Posterior vena cava (tissue), 2 donors: ENCODE results near the gene RPS6KL1. TPM values are rescaled to one million over a fixed set of nuclear protein-coding genes. Genes with fewer than 3 reads are reported as not detected.
"Not testable (repeated sequence)": the region's sequence is repeated elsewhere in the genome, so short reads cannot be mapped to it uniquely, and the experiment has no call there.

Source experiments
- DNase-seq: peaks from one replicate; pipeline ENCODE4 v3.0.0-alpha.2; 2020; ENCODE audit warnings: low spot score
- intact Hi-C, 2 donors: fragments of 100-400 bp; cut with DNase I; formaldehyde crosslinking; loops; one replicate each; pipeline versions ENCODE4 v1.14.1 to v1.14.2; 2022 to 2023
- total RNA-seq, 2 donors: library from RNA; stranded (reverse); fragmentation: NEBNext Ultra II Directional; extraction: Animal tissue kit (Norgen Biotek cat#: 25700); gene quantifications; one replicate each; pipeline ENCODE4 v1.2.1, GENCODE V29; 2021
- donor health status: DM: yes; HTN: yes; CAD: no.
- donor health status: DM: yes; HTN: yes; CAD: no.

The RPS6KL1 gene
- total RNA-seq, 2 donors from 2014 or later = 9.6 to 17.0 TPM

DNA sequence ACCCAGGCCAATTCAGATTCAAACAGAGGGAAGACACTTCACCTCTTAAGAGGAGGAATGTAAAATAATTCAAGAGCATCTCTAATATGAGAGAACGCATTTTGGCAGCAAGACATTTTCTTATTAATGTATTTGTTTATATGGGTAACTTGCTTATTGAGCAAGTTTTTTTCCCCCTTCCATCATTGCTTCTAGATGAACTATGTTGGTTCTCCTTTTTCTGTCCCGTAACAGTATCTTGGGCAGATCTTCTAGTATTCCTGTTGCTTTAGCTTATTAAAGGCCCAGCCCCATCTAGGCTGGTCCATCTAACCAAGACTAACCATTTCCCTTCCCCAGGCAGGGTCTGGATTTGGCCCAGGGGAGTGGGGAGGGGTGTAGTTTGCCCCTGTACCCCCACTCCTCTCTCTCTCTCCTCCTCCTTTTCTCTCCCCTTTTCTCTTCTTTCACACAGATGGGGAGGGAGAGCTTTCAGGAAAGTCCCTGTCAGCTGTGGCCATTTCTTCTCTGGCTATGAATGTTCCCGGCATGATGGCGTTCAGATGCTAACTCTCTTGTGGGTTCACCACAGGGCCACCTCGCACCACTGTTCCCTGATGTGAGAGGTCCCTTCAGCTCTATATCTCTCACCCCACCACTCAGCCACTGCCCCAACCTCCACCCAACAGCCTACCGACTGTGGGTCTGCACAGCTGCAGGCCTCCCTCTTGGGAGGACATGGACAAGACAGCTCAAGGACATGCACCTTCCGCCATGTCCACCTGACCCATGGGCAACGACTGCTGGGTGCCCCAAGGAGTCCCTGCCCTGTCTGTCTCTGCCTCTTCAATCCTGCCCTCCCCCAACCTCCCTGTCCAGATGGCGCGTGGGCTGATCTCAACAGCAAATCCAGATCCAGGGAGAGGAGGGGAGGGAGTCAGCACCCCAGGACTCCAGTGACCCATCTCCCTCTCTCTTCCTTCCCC is 15.8 kb upstream of the RPS6KL1 start:
- intact Hi-C loops = no loop called here
- DNase-seq = peak; percentile 60

DNA sequence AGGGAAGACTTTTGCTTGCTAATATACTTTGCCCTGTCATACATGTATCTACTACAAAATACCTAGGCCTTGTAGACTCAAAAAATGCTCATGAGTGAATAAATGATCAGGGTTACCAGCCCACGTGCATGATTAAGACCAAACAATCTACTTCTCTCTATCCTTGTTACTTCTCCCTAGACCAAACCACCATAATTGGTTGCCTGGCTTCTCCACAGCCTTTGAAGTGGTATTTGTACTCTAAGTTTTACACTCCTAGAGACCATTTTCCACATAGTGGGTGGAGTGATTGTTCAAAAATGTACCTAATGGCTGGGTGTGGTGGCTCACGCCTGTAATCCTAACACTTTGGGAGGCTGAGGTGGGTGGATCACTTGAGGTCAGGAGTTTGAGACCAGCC is 14.1 kb upstream of the RPS6KL1 start:
- no peak for DNase-seq
- intact Hi-C loops = no loop called here

DNA sequence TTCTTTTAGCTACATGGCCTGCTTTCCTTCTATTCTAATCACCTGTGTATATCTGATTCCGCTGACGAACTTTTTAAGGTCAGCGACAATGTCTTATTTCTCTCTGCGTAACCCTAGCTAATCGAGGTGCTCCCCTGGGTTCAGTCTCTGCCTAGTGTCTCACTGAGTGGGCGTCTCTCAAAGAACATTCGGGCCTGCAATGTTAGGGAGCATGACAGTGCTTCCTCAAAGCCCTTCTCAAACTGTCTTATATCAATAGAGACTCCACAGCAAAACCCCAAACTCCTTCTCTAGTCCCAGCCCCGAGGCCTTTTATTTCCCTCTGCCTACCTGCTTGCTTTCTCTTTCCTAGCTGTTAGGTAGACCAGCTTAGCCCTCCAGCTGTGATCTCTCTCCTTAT is 13.7 kb upstream of the RPS6KL1 start:
- no peak for DNase-seq
- intact Hi-C loops = no loop called here

DNA sequence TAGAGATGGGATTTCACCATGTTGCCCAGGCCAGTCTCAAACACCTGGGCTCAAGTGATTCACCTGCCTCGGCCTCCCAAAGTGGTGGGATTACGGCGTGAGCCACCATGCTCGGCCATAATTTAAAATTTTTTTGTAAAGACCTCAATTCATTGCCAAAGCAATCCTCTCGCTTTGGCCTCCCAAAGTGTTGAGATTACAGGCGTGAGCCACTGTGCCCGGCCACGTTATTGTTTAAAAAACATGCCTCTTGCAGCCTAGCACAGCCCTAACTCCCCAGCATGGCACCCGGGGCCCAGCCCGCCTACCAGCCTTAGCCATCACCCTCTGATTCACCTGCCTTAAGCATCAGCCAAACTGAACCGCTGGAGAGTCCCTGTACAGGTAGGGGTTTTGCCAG is 13.1 kb upstream of the RPS6KL1 start:
- intact Hi-C loops = no loop called here
- peak; percentile 38 for DNase-seq

DNA sequence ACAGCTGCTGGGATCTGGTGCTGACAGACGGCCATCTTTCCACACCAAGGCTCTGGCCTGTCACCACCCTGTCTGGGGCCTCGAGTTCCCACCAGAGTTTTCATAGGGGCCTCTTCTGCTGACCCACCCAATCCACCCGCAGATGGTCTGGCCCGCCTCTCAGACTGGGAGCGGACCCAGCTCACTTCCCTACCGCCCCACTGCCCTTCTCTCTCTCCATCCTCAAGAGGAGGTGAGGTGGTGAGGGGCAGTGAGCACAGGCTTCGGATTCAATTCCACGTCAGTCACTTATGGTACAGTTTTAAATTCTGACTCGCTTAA is 12.3 kb upstream of the RPS6KL1 start:
- intact Hi-C loops = no loop called here
- no peak for DNase-seq

DNA sequence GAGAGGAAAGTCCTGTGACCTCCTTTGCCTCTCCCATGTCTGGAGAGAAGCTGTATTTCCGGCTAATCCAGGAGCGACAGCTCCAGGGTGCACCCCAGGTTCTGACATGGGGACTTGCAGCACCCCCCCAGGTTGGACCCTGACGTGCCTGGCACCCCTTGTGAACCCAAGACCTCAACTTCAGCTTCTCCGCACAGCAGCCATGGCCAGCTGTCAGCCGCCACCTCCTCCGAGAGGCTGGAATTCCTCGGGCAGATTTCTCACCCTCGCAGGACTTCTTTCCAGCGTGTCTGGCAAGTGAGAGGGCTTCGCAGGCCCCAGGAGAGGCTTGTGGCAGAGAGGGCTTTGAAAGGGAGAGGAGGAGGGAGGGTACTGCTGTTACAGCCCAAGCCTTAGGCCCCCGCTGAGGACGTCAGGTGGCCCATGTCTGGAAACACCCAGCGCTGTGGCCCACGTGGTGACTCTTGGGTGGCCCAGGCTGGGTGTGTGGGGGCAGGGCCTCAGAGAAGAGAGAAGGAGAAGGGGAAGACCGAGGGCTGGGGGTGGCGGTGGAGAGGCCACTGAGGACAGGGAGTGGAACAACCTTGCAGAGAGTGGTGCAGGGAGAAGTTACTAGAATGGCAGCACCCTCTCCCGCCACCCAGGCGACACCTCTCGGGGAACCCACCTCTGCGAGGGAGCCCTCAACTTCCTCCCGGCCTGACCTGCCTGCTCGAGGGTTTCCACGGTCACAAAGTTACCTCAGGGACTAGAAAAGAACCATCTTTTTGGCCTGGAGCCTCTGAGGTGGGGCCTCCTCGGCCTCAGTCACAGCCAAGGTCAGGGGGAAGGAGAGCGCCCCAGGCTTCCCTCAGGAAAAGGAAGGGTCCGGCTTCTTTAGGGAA is 11.7 kb upstream of the RPS6KL1 start:
- intact Hi-C loops = no loop called here

DNA sequence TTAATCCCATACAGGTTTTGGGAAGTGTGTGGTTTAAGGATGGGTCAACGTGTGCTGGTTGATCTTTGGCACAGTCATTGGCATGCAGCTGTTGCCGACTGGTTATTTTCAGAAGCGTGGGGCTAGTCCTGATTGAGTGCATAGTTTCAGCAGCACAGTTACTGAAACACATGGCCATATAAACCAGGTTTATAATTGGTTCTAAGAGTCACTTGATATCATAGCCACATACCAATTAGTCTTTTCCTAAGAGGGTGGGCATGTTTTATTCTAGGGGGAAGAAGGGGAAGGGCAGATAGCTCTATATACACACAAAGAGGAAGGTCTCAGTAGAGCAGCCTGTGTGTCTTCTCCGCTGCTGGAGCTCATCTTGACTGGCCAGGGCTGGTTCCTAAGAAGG is 11.0 kb upstream of the RPS6KL1 start:
- intact Hi-C loops = no loop called here

More for the DNA sequence above, 11.7 kb upstream of the RPS6KL1 start:
- DNase-seq = peak; percentile 68

DNA sequence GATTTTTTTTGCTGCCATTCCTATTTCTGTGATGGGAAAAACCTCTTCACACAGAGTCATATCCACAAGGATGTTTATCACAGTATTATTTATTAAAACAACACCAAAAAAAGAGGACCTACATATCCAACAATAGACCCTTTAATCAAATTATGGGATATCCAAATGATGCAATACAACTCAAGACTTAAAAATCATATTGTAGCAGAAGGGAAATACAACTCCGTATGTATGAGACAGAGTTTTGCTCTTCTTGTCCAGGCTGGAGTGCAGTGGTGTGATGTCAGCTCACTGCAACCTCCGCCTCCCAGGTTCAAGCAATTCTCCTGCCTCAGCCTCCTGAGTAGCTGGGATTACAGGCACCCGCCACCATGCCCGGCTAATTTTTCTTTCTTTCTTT is 9.9 kb upstream of the RPS6KL1 start:
- DNase-seq, intact Hi-C loops: not testable (repeated sequence)

More for the DNA sequence above, 11.0 kb upstream of the RPS6KL1 start:
- no peak for DNase-seq

DNA sequence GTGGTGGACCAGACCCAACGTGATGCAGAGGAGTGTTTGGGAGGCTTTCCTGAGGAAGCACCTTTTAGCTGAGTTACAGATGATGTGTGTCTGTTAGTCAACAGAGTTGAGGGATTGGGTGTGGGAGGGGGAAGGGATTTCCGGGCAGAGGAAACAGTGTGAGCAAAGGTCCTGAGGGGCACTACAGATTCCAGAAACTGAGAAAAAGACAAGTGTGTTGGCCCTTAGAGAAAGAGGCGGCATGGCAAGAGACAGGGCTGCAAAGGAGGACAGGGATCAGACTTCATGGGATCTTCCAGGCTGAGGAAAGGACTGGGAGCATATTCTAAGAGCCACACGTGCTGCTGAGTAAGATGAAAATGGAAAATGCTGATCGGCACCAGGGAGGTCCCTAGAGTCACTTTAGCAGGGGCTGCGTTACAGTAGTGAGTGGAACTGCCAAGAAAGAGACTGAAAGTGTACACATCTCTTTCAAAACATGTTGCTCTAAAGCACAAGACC is 9.4 kb upstream of the RPS6KL1 start:
- peak; percentile 46 for DNase-seq

DNA sequence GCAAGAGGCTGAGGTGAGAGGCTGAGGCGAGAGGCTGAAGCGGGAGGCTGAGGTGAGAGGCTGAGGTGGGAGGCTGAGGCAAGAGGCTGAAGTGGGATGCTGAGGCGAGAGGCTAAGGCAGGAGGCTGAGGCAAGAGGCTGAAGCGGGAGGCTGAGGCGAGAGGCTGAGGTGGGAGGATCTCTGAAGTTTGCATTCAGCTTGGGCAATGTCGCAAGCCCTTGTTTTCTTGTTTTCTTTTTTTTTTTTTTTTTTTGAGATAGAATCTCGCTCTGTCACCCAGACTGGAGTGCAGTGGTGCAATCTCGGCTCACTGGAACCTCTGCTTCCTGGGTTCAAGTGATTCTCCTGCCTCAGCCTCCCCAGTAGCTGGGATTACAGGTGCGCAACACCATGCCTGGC is 8.7 kb upstream of the RPS6KL1 start:
- intact Hi-C loops = not testable (repeated sequence)
- peak; percentile 41 for DNase-seq

More for the DNA sequence above, 9.4 kb upstream of the RPS6KL1 start:
- intact Hi-C loops = no loop called here

DNA sequence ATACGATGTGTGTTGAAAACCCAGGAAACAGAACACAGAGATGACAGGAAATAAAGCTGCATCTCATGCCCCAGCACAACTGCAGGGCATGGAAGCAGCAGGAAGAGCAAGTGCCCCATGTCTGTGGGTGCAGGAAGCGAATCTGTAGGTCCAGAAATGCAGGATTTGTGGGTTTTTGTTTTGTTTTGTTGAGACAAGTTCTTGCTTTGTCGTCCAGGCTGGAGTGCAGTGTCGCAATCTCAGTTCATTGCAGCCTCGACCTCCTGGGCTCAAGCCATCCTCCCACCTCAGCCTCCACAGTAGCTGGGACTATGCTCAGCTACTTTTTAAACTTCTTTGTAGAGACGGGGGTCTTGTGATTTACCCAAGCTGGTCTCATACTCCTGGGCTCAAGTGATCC is 6.2 kb upstream of the RPS6KL1 start:
- intact Hi-C loops = no loop called here
- DNase-seq = no peak

DNA sequence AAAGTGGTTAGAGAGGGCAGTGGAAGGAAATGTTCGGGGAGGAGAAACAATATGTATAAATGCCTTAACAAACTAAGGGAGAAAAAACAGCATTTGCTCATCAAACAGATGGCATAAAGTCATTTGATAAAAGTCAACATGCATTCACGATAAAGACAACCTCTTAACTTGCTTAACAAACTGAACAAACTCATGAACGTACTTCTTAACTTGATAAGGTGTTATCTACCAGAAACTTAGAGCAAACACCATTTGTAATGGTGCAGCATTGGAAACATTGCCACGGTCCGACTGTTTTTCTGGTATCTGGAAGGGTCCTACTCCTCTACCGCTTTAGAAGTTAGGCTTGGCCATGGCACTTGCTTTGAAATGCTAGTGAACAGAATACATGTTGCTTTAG is 4.2 kb upstream of the RPS6KL1 start:
- intact Hi-C loops = no loop called here
- peak; percentile 17 for DNase-seq

DNA sequence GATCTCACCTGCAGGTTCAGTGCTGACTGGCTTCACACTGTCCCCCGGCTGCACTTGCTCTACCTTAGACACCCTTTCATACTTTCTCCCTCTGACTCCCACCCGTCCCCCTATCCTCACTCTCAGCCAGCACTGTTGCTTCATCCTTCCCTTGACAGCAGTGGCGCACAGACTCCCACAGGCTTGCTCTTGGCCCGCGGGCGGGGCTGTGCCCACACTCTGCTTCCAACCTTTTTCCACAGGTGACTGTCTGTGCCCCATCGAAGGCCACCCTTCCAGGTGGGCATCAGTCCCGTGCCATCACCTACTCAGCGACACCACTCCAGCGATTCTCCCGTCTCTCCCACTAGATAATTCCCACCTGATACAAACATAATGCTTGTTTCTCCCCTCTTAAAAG is 1.0 kb upstream of the RPS6KL1 start:
- intact Hi-C loops = no loop called here
- no peak for DNase-seq

DNA sequence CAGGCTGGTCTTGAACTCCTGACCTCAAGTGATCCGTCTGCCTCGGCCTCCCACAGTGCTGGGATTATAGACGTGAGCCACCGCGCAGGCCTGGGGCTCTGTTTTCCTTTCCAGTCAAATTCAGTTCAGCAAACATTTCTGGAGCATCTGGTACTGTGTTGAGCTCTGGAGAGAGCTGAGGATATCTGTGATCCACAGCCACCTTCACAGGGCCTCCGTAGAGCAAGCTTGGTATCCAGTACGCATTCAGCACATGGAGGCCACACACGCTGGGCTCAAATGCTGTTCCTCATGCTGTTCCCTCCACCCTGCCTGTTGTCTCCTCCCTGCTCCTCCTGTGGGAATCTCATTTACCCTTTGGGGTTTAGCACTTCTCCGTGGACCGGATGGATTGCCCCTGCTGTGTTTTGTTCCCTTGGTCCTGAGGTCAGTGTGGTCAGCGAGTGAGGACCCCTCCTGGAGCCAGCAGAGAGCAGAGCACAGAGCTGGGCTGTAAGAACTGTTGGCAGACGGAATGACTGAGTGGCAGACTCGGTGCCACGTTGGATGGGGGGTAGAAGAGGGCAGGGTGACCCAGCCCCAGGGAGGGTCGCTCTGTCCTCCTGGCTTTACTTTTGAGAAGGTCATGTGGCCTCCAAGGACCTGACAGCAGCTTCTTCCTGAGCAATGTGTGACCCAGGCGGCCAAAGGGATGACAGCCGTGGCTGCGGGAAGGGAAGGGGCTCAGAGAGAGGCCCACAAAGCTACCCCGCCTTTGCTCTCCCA is 891 bp downstream of the RPS6KL1 start:
- intact Hi-C loops = no loop called here
- no peak for DNase-seq

DNA sequence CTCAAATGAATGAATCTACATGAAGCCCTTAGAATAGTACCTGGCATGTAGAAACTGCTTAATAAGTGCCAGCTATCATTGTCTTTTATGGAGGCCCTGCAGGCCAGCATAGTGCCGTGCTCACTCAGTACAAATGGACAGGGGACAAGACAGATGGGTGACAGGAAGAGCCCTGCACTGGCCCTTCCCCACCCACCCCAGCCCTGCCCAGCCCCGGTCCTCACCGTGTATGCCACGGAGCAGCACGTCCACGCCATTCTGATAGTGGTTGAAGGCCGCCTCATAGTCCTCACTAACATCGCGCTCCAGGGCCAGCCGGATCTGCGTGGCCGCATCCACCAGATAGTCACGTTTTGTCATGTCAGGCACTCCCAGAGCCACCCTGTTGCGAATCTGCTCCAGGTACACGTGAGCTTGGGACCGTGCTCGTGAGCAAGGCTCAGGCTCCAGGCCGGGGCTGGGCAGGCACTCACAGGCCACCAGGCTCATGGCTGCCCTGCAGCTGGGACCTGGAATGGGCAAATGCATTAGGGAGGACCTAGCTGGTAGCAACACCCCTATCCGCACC is 1.9 kb downstream of the RPS6KL1 start:
- intact Hi-C loops = no loop called here
- DNase-seq = no peak

DNA sequence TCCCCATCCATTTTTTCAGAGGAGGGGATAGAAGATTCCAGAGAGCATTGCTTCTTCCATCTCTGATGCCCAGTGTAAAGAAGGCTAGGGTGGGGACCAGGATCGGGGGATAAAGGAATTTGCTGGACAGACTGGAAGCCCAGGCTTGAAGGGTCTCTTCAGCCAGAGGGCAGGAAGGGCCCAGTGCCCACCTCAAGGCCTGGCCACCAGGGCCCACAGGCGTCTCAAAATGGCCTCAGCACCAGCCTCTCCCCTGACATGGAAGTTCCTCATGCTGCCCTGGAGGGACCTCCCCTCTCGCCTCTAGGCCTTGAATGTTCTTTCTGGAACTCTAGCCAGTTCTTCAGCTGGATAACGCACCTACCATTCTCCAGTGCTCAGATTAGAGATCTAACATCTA is 2.8 kb downstream of the RPS6KL1 start:
- no peak for DNase-seq
- intact Hi-C loops = no loop called here

DNA sequence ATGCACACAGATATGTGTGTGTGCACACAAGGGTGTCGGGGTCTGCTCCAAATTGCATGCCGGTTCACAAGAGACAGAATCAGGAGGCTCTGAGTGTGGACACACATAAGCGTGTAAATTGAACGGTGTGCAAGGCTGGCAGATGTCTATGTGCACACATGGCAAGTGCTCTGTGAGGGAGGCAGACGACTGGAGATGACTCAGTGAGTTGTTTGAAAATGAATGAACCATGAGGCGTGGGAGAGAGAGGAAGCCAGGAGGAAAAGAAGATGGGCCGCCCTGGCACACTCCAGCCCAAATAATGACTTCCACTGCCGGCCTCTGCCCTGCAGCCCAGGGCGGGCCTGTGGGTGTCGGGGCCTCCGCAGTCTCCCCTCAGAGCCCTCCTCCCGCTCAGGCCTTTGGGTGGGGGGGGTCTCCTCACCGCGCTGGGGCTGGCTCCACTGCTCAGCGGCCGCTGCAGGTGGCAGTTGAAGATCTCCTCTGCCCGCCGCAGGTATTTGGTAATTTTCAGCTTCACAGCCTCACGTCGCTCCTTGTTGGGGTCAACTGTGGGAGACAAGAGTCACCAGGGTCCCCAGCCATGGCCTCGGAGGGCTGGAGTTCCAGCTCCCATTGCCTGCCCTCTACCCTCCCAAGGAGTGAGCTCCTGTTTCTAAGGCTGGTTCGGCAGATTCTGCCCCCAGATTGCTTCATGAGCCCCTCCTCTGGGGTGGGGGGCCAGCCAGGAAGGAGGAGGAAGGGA is 3.5 kb downstream of the RPS6KL1 start:
- no peak for DNase-seq
- intact Hi-C loops = no loop called here

DNA sequence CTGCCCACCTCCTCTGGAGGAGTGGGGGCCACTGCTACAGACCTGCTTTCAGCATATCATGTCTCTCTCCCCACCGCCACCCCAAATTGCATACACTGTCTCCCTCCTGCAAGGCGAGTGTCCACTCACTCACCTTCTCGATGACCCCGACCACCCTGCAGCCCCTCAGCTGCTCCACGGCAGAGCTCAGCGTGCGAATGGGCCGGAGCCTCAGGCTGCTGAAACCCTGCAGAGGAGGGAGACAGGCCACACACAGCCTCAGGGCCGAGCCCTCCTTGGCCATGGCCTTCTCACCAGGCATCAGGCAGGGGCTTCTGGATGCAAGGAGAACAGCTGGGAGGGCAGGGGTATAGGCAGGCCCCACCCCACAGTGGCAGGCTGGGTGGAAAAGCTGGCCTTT is 4.7 kb downstream of the RPS6KL1 start:
- intact Hi-C loops = no loop called here
- no peak for DNase-seq
